H1 (cell line): ENCODE measurements around the gene LRBA. TPM values are rescaled to one million over a fixed set of nuclear protein-coding genes. Genes with fewer than 3 reads are reported as not detected.

Experiments
- BCL11A ChIP-seq, 2 experiments: IDR thresholded peaks; one replicate each; pipeline ENCODE4 v1.6.1; 2011; ENCODE audit warnings: low read depth in 2 of 2, low read length in 2 of 2, mild to moderate bottlenecking in 2 of 2
- HDAC6 ChIP-seq: IDR thresholded peaks from one replicate; pipeline ENCODE4 v1.7.1; 2012; ENCODE audit warnings: low read depth, mild to moderate bottlenecking, inconsistent platforms, low read length, moderate library complexity
- PHF8 ChIP-seq: fragments of 200-600 bp; sonication (generic); conservative IDR thresholded peaks from 2 replicates; pipeline ENCODE4 v1.7.1; 2012; ENCODE audit warnings: low read depth, mild to moderate bottlenecking, inconsistent platforms, low read length, moderate library complexity
- POU5F1 ChIP-seq: IDR thresholded peaks from 2 replicates; pipeline ENCODE4 v1.6.1; 2011; ENCODE audit warnings: low read depth, mild to moderate bottlenecking, low read length, moderate library complexity
- RNF2 ChIP-seq: fragments of 200-900, 300-1000 bp; sonication (generic); IDR thresholded peaks from 2 replicates; pipeline ENCODE4 v1.7.1; 2016; ENCODE audit warnings: borderline replicate concordance, low read depth, mild to moderate bottlenecking, antibody characterized with exemption, low read length; ENCODE audit not compliant: poor library complexity, severe bottlenecking; ENCODE audit errors: missing control alignments
- RXRA ChIP-seq: IDR thresholded peaks from 2 replicates; pipeline ENCODE4 v1.6.1; 2011; ENCODE audit warnings: low read depth, mild to moderate bottlenecking, low read length, moderate library complexity; ENCODE audit not compliant: insufficient read depth
- YY1 ChIP-seq: IDR thresholded peaks from 2 replicates; pipeline ENCODE4 v1.6.1; 2011; ENCODE audit warnings: low read depth, mild to moderate bottlenecking, low read length
- ZNF274 ChIP-seq: IDR thresholded peaks from 2 replicates; pipeline ENCODE4 v1.7.0; 2012; ENCODE audit warnings: low read length, borderline replicate concordance; ENCODE audit errors: extremely low read depth
- polyA plus RNA-seq, 7 experiments: library from polyadenylated mRNA; depleted of rRNA in 3 of 7; stranded (reverse) in 5 of 7; unstranded in 2 of 7; fragments of >200 nt in 5 of 7; fragments of 200-250 nt in 2 of 7; gene quantifications; 1 replicate in 5 of 7; 2 replicates in 1 of 7; 4 replicates in 1 of 7; pipeline versions ENCODE4 v1.2.1 to v1.2.3, GENCODE V29; 2011 to 2013; ENCODE audit warnings: missing spikeins in 2 of 7, mixed read lengths in 2 of 7
- total RNA-seq: library from RNA; stranded (reverse); fragmentation: NEBNext Ultra II Directional; extraction: Animal tissue kit (Norgen Biotek cat#: 25700); gene quantifications from 2 replicates; pipeline ENCODE4 v1.2.1, GENCODE V29; 2021
- TF ChIP-seq, protein P1 (sequence below): fragments of 300-600 bp; sonication (generic); IDR thresholded peaks from 2 replicates; pipeline ENCODE4 v1.7.1; 2012; ENCODE audit warnings: low read length, moderate library complexity, mild to moderate bottlenecking, inconsistent platforms; ENCODE audit not compliant: insufficient replicate concordance
- TF ChIP-seq, protein P2 (sequence below): IDR thresholded peaks from 2 replicates; pipeline ENCODE4 v1.6.1; 2011; ENCODE audit warnings: low read depth, mild to moderate bottlenecking, low read length; ENCODE audit not compliant: insufficient read depth

The LRBA gene
- total and polyA plus RNA-seq, 2 of the 8 experiments (the other 6 are each of a cell fraction or from before 2014, with no cell fraction given): 54.6 to 83.2 TPM

DNA sequence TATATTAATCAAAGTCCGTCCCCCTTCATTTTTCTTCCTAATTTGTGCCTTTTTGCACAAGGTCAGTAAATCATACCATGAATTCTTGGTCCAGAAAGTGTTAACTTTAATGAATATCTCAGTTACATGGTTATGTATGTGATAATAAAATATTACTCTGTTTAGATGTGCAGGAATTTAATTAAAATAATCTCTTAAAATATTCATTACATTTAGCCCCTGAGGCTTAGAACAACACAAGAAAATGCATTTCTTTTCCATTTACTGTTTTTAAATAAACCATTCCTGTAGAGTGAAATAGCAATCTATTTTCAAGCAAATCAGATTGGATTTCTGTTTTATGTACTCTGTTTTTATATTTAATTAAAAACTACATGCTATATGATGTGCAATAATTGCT, 415.5 kb downstream of the LRBA start (continued):
- TF ChIP-seq, protein P1, sequence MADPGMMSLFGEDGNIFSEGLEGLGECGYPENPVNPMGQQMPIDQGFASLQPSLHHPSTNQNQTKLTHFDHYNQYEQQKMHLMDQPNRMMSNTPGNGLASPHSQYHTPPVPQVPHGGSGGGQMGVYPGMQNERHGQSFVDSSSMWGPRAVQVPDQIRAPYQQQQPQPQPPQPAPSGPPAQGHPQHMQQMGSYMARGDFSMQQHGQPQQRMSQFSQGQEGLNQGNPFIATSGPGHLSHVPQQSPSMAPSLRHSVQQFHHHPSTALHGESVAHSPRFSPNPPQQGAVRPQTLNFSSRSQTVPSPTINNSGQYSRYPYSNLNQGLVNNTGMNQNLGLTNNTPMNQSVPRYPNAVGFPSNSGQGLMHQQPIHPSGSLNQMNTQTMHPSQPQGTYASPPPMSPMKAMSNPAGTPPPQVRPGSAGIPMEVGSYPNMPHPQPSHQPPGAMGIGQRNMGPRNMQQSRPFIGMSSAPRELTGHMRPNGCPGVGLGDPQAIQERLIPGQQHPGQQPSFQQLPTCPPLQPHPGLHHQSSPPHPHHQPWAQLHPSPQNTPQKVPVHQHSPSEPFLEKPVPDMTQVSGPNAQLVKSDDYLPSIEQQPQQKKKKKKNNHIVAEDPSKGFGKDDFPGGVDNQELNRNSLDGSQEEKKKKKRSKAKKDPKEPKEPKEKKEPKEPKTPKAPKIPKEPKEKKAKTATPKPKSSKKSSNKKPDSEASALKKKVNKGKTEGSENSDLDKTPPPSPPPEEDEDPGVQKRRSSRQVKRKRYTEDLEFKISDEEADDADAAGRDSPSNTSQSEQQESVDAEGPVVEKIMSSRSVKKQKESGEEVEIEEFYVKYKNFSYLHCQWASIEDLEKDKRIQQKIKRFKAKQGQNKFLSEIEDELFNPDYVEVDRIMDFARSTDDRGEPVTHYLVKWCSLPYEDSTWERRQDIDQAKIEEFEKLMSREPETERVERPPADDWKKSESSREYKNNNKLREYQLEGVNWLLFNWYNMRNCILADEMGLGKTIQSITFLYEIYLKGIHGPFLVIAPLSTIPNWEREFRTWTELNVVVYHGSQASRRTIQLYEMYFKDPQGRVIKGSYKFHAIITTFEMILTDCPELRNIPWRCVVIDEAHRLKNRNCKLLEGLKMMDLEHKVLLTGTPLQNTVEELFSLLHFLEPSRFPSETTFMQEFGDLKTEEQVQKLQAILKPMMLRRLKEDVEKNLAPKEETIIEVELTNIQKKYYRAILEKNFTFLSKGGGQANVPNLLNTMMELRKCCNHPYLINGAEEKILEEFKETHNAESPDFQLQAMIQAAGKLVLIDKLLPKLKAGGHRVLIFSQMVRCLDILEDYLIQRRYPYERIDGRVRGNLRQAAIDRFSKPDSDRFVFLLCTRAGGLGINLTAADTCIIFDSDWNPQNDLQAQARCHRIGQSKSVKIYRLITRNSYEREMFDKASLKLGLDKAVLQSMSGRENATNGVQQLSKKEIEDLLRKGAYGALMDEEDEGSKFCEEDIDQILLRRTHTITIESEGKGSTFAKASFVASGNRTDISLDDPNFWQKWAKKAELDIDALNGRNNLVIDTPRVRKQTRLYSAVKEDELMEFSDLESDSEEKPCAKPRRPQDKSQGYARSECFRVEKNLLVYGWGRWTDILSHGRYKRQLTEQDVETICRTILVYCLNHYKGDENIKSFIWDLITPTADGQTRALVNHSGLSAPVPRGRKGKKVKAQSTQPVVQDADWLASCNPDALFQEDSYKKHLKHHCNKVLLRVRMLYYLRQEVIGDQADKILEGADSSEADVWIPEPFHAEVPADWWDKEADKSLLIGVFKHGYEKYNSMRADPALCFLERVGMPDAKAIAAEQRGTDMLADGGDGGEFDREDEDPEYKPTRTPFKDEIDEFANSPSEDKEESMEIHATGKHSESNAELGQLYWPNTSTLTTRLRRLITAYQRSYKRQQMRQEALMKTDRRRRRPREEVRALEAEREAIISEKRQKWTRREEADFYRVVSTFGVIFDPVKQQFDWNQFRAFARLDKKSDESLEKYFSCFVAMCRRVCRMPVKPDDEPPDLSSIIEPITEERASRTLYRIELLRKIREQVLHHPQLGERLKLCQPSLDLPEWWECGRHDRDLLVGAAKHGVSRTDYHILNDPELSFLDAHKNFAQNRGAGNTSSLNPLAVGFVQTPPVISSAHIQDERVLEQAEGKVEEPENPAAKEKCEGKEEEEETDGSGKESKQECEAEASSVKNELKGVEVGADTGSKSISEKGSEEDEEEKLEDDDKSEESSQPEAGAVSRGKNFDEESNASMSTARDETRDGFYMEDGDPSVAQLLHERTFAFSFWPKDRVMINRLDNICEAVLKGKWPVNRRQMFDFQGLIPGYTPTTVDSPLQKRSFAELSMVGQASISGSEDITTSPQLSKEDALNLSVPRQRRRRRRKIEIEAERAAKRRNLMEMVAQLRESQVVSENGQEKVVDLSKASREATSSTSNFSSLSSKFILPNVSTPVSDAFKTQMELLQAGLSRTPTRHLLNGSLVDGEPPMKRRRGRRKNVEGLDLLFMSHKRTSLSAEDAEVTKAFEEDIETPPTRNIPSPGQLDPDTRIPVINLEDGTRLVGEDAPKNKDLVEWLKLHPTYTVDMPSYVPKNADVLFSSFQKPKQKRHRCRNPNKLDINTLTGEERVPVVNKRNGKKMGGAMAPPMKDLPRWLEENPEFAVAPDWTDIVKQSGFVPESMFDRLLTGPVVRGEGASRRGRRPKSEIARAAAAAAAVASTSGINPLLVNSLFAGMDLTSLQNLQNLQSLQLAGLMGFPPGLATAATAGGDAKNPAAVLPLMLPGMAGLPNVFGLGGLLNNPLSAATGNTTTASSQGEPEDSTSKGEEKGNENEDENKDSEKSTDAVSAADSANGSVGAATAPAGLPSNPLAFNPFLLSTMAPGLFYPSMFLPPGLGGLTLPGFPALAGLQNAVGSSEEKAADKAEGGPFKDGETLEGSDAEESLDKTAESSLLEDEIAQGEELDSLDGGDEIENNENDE: no peak
- no peak for TF ChIP-seq ZNF274
- TF ChIP-seq HDAC6: no peak
- no peak for TF ChIP-seq RNF2
- TF ChIP-seq RXRA: no peak
- no peak for TF ChIP-seq BCL11A (IDR thresholded peaks at IDR 0.05; ENCODE audit: low read depth in 2 of 2, low read length in 2 of 2)
- no peak for TF ChIP-seq YY1
- TF ChIP-seq POU5F1: no peak
- TF ChIP-seq, protein P2, sequence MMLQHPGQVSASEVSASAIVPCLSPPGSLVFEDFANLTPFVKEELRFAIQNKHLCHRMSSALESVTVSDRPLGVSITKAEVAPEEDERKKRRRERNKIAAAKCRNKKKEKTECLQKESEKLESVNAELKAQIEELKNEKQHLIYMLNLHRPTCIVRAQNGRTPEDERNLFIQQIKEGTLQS: no peak
- no peak for TF ChIP-seq PHF8
- TF ChIP-seq, all 59 proteins: peak for 0
